Upper lobe of left lung (tissue), 6 donors: ENCODE results near the gene RAF1. TPM values are rescaled to one million over a fixed set of nuclear protein-coding genes. Genes with fewer than 3 reads are reported as not detected.
A peak's percentile ranks its signal among the peaks of the same experiment; 100 is the strongest.

ENCODE experiments used
- ATAC-seq, 2 donors: fragments of 200-7000 bp; cut with Tn5 transposase; one replicate each; pipeline ENCODE4 v1.9.1; 2022; ENCODE audit warnings: mild to moderate bottlenecking in 2 of 2, moderate library complexity in 2 of 2; ENCODE audit not compliant: low FRiP score in 2 of 2
- DNase-seq, 2 donors: peaks; one replicate each; pipeline ENCODE4 v3.0.0-alpha.2; 2019 to 2020
- H3K27ac ChIP-seq, 4 donors: fragments of 200-600 bp; sonication (generic); one replicate each; pipeline ENCODE4 v1.5.1; 2016 to 2019
- H3K27me3 ChIP-seq, 4 donors: fragments of 200-600 bp; sonication (generic); one replicate each; pipeline ENCODE4 v1.5.1; 2017 to 2019
- H3K36me3 ChIP-seq, 4 donors: fragments of 200-600 bp; sonication (generic); one replicate each; pipeline ENCODE4 v1.5.1; 2016 to 2019
- H3K4me1 ChIP-seq, 4 donors: fragments of 200-600 bp; sonication (generic); one replicate each; pipeline ENCODE4 v1.5.1; 2018 to 2019
- H3K4me3 ChIP-seq, 4 donors: fragments of 200-600 bp; sonication (generic); one replicate each; pipeline ENCODE4 v1.5.1; 2017 to 2019; ENCODE audit warnings: mild to moderate bottlenecking in 2 of 4, moderate library complexity in 1 of 4
- H3K9me3 ChIP-seq, 4 donors: fragments of 200-600 bp; sonication (generic); one replicate each; pipeline ENCODE4 v1.5.1; 2018 to 2019
- CTCF ChIP-seq, 6 experiments: fragments of 450-650 bp in 4 of 6; fragments of 200-600 bp in 2 of 6; sonication (generic) in 2 of 6; IDR thresholded peaks; one replicate each; pipeline ENCODE4 v1.5.1; 2016 to 2019; ENCODE audit warnings: antibody characterized with exemption in 6 of 6
- EP300 ChIP-seq, 4 donors: sonication (generic); formaldehyde crosslinking; IDR thresholded peaks; one replicate each; pipeline ENCODE4 v1.5.1; 2017; ENCODE audit warnings: antibody characterized with exemption in 4 of 4, control low read depth in 2 of 4
- POLR2A ChIP-seq, 4 donors: fragments of 450-650 bp; IDR thresholded peaks; one replicate each; pipeline ENCODE4 v1.5.1; 2016 to 2017; ENCODE audit warnings: antibody characterized with exemption in 4 of 4, mild to moderate bottlenecking in 2 of 4
- POLR2AphosphoS5 ChIP-seq, 2 donors: sonication (generic); formaldehyde crosslinking; IDR thresholded peaks; one replicate each; pipeline ENCODE4 v1.5.1; 2017; ENCODE audit warnings: antibody characterized with exemption in 2 of 2
- WGBS, 2 donors: methylation state at CpG; one replicate each; pipeline ENCODE4 v1.1.5; 2017 to 2018; 5-methylcytosine and 5-hydroxymethylcytosine counted together
- total RNA-seq, 6 donors: library from RNA; depleted of rRNA in 4 of 6; stranded (reverse); fragments of >200 nt in 4 of 6; gene quantifications; one replicate each; pipeline versions ENCODE4 v1.1.0 to v1.2.1, GENCODE V29; 2016 to 2021
- donor health status: DM: no; HTN: no; CAD: no; lungs with moderate emphysema.
- donor health status: DM: no; HTN: yes; CAD: no; lungs with severe emphysema.

Gene RAF1
- total RNA-seq, 6 donors from 2014 or later, result 78.7 to 195 (median 110) TPM

- Histone ChIP-seq H3K27ac (no peak overlapping the region), H3K27me3 (no peaks in the 10 kb centered on the region), H3K36me3 (no peaks in the 10 kb centered on the region), H3K4me1 (peaks cover 16 to 39% (median 34%) of the 10 kb centered on the region in 4 donors), H3K9me3 (no peaks in the 10 kb centered on the region), H3K4me3 (no peak overlapping the region)
- 80 to 87% methylated on average over 2 of the region's 2 CpGs for WGBS, 2 donors
- ATAC-seq (no peak), DNase-seq (no peak)
- TF ChIP-seq EP300 (IDR thresholded peaks at IDR 0.05) (no peak), POLR2A (IDR thresholded peaks at IDR 0.05) (no peak), POLR2AphosphoS5 (IDR thresholded peaks at IDR 0.05) (no peak)
Measured at GRCh38 chr3:12561397-12561796, 102.5 kb downstream of the RAF1 start.

- peaks cover 22 to 47% (median 39%) of the 10 kb centered on the region in 4 donors for H3K4me1 ChIP-seq
- ATAC-seq, result no peak
- no peaks in the 10 kb centered on the region for H3K9me3 ChIP-seq
- 75 to 77% methylated on average over 4 to 5 of the region's 5 CpGs for WGBS, 2 donors
- no peak overlapping the region for H3K27ac ChIP-seq
- no peak for TF ChIP-seq POLR2AphosphoS5 (IDR thresholded peaks at IDR 0.05)
- no peak for TF ChIP-seq POLR2A (IDR thresholded peaks at IDR 0.05)
- no peak for TF ChIP-seq CTCF (IDR thresholded peaks at IDR 0.05)
- no peak for TF ChIP-seq EP300 (IDR thresholded peaks at IDR 0.05)
- H3K4me3 ChIP-seq, result no peak overlapping the region
- DNase-seq, result no peak
- no peaks in the 10 kb centered on the region for H3K36me3 ChIP-seq
- H3K27me3 ChIP-seq, result no peaks in the 10 kb centered on the region
Measured at GRCh38 chr3:12560505-12561190, 103.3 kb downstream of the RAF1 start.

- DNase-seq (no peak), ATAC-seq (no peak)
- H3K4me1 ChIP-seq, result peaks cover 23 to 49% (median 40%) of the 10 kb centered on the region in 4 donors
Measured at GRCh38 chr3:12559520-12559919, 104.4 kb downstream of the RAF1 start.

GRCh38 chr3:12558706-12559105 lies 105.2 kb downstream of the RAF1 start:
- no peaks in the 10 kb centered on the region for H3K27me3 ChIP-seq
- ATAC-seq (no peak), DNase-seq (no peak)
- H3K36me3 ChIP-seq, result no peaks in the 10 kb centered on the region
- peaks cover 23 to 57% (median 44%) of the 10 kb centered on the region in 4 donors for H3K4me1 ChIP-seq
- 70 to 77% methylated on average over 4 of the region's 4 CpGs for WGBS, 2 donors
- peak overlapping the region in 1 of 4 donors; percentile 77 for H3K4me3 ChIP-seq
- no peak for TF ChIP-seq POLR2AphosphoS5 (IDR thresholded peaks at IDR 0.05)
- no peak for TF ChIP-seq CTCF (IDR thresholded peaks at IDR 0.05)
- no peak for TF ChIP-seq EP300 (IDR thresholded peaks at IDR 0.05)
- TF ChIP-seq POLR2A (IDR thresholded peaks at IDR 0.05), result no peak
- peak overlapping the region in 1 of 4 donors; percentile 6 for H3K27ac ChIP-seq
- H3K9me3 ChIP-seq, result no peaks in the 10 kb centered on the region

More at GRCh38 chr3:12559520-12559919, 104.4 kb downstream of the RAF1 start:
- 85 to 93% methylated on average over 3 of the region's 3 CpGs for WGBS, 2 donors
- H3K36me3 ChIP-seq, result no peaks in the 10 kb centered on the region
- TF ChIP-seq POLR2A (IDR thresholded peaks at IDR 0.05) (no peak), EP300 (IDR thresholded peaks at IDR 0.05) (no peak), CTCF (IDR thresholded peaks at IDR 0.05) (no peak), POLR2AphosphoS5 (IDR thresholded peaks at IDR 0.05) (no peak)
- no peak overlapping the region for H3K4me3 ChIP-seq
- H3K27me3 ChIP-seq, result no peaks in the 10 kb centered on the region
- no peak overlapping the region for H3K27ac ChIP-seq
- no peaks in the 10 kb centered on the region for H3K9me3 ChIP-seq

- peaks cover 23 to 55% (median 46%) of the 10 kb centered on the region in 4 donors for H3K4me1 ChIP-seq
- ATAC-seq, result no peak
Measured at GRCh38 chr3:12557473-12558100, 106.3 kb downstream of the RAF1 start.

More at GRCh38 chr3:12557473-12558100, 106.3 kb downstream of the RAF1 start:
- Histone ChIP-seq H3K4me3 (peak overlapping the region; percentile 42 to 95 (median 80)), H3K27me3 (no peaks in the 10 kb centered on the region), H3K9me3 (no peaks in the 10 kb centered on the region), H3K36me3 (no peaks in the 10 kb centered on the region), H3K27ac (peak overlapping the region; percentile 94 to 96 (median 96))
- WGBS, 2 donors, result 1 to 3% methylated on average over 18 of the region's 18 CpGs
- TF ChIP-seq POLR2AphosphoS5 (IDR thresholded peaks at IDR 0.05) (no peak), EP300 (IDR thresholded peaks at IDR 0.05) (no peak), CTCF (IDR thresholded peaks at IDR 0.05) (no peak), POLR2A (IDR thresholded peaks at IDR 0.05) (no peak)
- DNase-seq, result no peak
